GM12801 (cell line): ENCODE data around the gene PDE11A.

Experiments used
- TF ChIP-seq, protein P1 (sequence below): IDR thresholded peaks from one replicate; pipeline ENCODE4 v1.5.1; 2011; ENCODE audit warnings: control low read depth; ENCODE audit not compliant: insufficient read length; ENCODE audit errors: extremely low read depth

The PDE11A gene

DNA sequence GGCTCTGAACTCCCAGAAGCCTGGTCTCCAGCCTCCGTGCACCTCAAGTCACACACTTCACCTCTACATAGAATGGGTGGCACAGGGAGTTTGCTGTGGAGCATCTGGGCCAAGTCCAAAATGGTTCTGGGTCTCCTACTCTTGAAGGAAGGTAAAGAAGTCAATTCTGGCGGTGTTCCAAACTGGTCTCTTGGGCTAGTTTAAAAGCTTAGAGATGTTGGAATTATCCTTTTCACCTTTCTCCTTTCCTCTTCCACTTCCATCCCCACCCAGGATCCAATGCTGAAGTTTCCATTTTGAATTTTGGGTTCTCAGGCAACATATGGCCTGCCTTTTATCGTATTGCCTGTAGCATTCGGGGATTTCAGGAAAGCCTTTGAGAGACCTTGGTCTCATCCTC is 325.2 kb downstream of the PDE11A start:
- TF ChIP-seq, protein P1, sequence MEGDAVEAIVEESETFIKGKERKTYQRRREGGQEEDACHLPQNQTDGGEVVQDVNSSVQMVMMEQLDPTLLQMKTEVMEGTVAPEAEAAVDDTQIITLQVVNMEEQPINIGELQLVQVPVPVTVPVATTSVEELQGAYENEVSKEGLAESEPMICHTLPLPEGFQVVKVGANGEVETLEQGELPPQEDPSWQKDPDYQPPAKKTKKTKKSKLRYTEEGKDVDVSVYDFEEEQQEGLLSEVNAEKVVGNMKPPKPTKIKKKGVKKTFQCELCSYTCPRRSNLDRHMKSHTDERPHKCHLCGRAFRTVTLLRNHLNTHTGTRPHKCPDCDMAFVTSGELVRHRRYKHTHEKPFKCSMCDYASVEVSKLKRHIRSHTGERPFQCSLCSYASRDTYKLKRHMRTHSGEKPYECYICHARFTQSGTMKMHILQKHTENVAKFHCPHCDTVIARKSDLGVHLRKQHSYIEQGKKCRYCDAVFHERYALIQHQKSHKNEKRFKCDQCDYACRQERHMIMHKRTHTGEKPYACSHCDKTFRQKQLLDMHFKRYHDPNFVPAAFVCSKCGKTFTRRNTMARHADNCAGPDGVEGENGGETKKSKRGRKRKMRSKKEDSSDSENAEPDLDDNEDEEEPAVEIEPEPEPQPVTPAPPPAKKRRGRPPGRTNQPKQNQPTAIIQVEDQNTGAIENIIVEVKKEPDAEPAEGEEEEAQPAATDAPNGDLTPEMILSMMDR, result no peak

DNA sequence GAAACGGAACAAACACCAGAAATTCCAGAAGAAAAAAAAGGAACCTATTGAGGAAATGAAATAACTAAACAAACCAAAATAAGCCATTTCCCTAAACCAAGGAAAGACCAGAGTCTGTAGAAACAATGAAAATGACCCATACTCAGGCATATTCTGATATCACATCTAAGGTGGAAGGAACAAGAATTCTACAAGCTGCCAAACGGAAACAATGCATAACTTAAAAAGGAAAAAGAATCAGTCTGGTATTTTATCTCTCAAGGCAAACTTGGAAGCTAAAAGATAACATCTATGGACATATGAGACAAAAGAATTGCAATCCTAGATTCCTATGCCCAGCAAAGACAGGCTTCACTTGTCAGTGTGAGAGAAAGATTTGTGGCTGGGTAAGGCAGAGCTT is 326.2 kb downstream of the PDE11A start:
- TF ChIP-seq, protein P1, result no peak

DNA sequence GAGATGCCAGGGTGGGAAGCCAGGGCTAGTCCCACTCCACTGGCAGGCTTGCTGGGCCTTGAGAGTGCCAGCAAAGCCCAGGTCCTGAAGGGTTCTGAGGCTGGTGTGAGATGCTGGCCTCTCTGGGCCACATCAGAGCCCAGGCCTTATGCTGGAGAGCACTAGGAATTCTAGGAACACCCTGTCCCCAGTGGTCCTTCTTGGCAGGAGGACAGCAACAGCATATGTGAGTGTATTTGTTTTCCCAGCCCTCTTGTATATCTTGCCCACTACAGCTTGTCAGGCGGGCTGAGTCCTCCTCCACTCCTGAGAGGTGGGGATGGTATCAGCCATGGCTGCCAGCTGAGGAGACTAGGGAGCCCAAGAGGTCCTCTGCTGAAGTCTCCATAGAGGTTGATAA is 327.0 kb downstream of the PDE11A start:
- TF ChIP-seq, protein P1, result no peak

DNA sequence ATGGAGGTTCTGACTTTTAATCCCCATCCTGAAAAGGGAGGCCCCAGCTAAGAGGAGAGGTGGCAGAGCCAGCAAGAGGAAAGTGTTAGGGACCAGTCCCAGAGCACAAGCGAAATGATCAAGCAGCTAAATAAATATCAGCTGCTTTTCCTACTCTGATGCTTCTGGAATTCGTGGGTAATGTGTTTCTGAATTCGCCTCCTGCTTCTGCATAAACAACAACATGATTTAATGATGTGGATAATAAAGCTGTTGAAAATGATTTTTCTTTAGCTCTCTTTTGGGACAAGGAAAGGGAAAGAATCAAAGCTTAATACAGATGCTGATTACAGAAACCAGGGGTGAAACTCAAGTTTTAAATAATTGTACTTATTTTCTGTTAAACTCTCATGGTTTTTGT is 329.7 kb downstream of the PDE11A start:
- TF ChIP-seq, protein P1, result no peak

DNA sequence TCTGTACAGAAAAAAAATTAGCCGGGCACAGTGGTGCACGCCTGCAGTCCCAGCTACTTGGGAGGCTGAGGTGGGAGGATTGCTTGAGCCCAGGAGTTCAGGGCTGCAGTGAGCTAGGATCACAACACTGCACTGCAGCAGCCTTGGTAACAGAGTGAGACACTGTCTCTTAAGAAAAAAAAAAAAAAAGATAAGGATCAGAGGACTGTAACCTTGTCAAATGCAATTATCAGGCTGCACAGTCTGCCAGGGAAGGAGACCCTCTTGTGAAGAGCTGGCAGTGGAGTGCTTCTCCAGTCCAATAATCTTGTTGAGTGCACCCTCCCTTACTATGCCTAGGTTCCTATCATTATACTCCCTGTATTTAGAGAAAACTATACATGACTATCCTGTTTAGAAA is 330.7 kb downstream of the PDE11A start:
- TF ChIP-seq, protein P1, result no peak

DNA sequence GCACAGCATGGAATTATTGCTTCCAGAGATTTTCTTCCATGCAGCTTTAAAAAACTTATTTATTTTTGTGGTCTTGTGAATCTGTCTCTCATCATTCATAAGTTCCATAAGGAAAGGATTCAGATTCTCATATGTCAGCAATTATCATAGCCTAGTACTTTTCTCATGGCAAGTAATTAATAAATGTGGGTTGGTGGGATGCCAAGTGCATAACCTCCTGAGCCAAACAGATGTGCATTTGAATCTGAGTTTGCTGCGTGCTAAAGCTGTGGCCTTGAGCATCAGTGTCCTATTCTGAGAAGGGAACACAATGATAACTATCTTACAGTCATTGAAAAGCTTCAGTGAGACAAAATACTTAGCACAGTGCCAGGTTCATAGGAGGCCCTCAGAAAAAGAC is 331.9 kb downstream of the PDE11A start:
- TF ChIP-seq, protein P1, result no peak

DNA sequence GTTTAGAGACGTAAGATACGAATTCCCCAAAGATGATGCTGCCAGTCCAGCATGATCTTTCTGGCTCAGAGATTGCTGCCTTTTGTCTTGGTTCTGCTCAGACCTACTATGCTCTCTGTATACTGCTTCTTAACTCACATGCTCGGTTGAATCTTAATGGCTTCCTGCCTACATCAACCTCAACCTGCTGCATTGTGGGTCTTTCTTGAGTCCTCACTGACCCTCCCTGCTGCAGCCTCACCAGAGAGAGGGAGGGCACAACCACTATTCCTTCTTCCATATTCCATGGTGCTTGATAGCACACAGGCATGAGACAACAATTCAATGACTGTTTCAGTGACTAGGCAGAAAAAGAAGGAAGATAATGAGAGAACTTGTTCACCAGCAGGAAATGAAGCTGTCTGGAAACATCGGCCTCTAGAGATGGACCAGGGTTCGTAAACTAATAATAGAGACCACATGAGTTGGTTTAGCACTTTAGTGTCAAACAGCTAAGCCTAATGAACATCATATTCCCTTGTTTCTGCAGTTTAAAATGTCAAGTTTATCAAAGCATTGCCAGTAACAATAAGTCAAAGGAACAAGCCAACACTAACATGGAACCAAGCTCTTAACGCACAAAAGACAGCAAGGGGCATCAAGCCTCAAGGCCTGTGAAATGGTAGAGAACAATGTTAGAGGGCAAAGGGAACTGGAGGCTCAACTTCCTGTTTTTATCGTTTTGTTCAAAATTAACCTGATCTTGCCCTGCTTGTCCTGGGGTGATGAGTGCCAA is 333.9 kb downstream of the PDE11A start:
- TF ChIP-seq, protein P1, result no peak
